Activated T-helper 17 cell treated with anti-CD3 and anti-CD28 coated beads, Interleukin-2, amount 50 U/mL, for 72 hours (primary cell): ENCODE measurements around the gene PLB1. TPM values are rescaled to one million over a fixed set of nuclear protein-coding genes. Genes with fewer than 3 reads are reported as not detected.

ENCODE experiments used
- ATAC-seq: fragments of 150-1000 bp; cut with Tn5 transposase; replicated peaks from 2 replicates; pipeline ENCODE4 v1.10.0; 2021; ENCODE audit warnings: mild to moderate bottlenecking, moderate library complexity
- H3K27ac Mint-ChIP-seq: one replicate; pipeline ENCODE4 v1.8.0; 2022; ENCODE audit warnings: mixed read lengths
- H3K27me3 Mint-ChIP-seq: one replicate; pipeline ENCODE4 v1.8.0; 2022; ENCODE audit warnings: mixed read lengths
- H3K36me3 Mint-ChIP-seq: one replicate; pipeline ENCODE4 v1.8.0; 2022; ENCODE audit warnings: low read depth, mild to moderate bottlenecking, mixed read lengths
- H3K4me1 Mint-ChIP-seq: one replicate; pipeline ENCODE4 v1.8.0; 2022; ENCODE audit warnings: mixed read lengths
- H3K4me3 Mint-ChIP-seq: one replicate; pipeline ENCODE4 v1.8.0; 2022; ENCODE audit warnings: mild to moderate bottlenecking, mixed read lengths
- H3K9me3 Mint-ChIP-seq: one replicate; pipeline ENCODE4 v1.8.0; 2022; ENCODE audit warnings: mixed read lengths
- total RNA-seq, 2 donors: library from RNA; stranded (reverse); gene quantifications; one replicate each; pipeline ENCODE4 v1.2.3, GENCODE V29; 2022

Gene PLB1
- total RNA-seq, 2 donors from 2014 or later, result 0.61 to 0.90 TPM

GRCh38 chr2:28505361-28505760 is 9.5 kb downstream of the PLB1 start:
- Mint-ChIP-seq H3K4me1 (peaks cover 12% of the 10 kb centered on the region), H3K27me3 (no peaks in the 10 kb centered on the region), H3K27ac (no peak overlapping the region), H3K4me3 (no peak overlapping the region), H3K9me3 (no peaks in the 10 kb centered on the region), H3K36me3 (no peaks in the 10 kb centered on the region)
- no peak for ATAC-seq

- Mint-ChIP-seq H3K9me3 (no peaks in the 10 kb centered on the region), H3K27me3 (no peaks in the 10 kb centered on the region), H3K4me1 (peaks cover 12% of the 10 kb centered on the region), H3K4me3 (peak overlapping the region; percentile 55), H3K36me3 (no peaks in the 10 kb centered on the region), H3K27ac (peak overlapping the region; percentile 52)
- peak; percentile 60 for ATAC-seq
These were observed 10.5 kb downstream of the PLB1 start for GRCh38 chr2:28506112-28506910.

GRCh38 chr2:28507796-28508764 is 12.2 kb downstream of the PLB1 start:
- Mint-ChIP-seq H3K27ac (peak overlapping the region; percentile 14), H3K4me1 (peaks cover 12% of the 10 kb centered on the region), H3K36me3 (no peaks in the 10 kb centered on the region), H3K9me3 (peaks cover 10% of the 10 kb centered on the region), H3K27me3 (no peaks in the 10 kb centered on the region), H3K4me3 (peak overlapping the region; percentile 11)
- peak; percentile 97 for ATAC-seq

- Mint-ChIP-seq H3K4me1 (peaks cover 12% of the 10 kb centered on the region), H3K4me3 (no peak overlapping the region), H3K27ac (no peak overlapping the region), H3K9me3 (peaks cover 14% of the 10 kb centered on the region), H3K36me3 (no peaks in the 10 kb centered on the region), H3K27me3 (no peaks in the 10 kb centered on the region)
- ATAC-seq, result no peak
These were observed 13.5 kb downstream of the PLB1 start for GRCh38 chr2:28509361-28509760.

DNA sequence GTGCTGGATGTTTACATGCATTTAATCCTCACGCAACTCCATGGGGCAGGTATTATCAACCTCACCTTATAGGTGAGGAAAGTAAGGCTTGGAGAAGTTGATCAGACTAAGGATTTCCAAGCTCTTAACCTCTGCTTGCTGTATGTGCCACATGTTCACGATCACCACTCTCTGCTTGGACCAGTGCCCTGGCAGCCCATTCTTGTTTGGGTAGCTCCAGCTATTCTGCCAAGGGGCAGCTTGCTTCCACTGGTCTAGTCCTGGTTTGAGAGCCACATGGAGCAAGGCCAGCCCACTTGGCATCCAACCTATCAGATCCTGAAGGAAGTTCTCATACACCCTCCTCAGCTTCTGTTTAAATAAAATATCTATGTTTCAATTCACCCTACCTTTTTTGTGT is 14.3 kb downstream of the PLB1 start:
- peaks cover 12% of the 10 kb centered on the region for H3K4me1 Mint-ChIP-seq

DNA sequence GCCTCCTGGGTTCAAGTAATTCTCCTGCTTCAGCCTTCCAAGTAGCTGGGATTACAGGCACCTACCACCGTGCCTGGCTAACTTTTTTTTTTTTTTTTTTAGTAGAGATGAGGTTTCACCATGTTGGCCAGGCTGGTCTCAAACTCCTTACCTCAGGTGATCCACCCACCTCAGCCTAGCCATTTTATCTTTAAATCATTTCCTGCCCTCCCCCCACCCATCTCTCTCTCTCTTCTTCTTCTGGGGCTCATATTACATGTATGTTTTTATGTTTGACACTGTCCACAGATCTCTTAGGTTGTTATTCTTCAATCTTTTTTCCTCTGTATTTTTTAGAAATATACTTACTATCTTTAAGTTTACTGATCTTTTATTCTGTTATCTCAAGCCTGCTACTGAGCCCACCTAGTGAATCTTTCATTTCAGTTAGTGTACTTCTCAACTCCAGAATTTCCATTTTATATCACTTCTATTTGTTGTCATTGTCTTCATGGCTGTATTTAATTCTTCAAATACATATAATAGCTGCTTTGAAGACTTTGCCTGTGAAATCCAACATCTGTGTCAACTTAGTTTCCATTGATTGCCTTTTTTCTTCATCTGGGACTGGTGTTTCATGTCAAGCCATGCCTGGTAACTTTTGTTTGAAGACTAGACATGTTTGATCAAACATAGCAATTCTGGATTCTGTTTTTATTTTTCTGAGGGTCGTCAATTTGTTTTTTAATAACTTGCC is 16.2 kb downstream of the PLB1 start:
- Mint-ChIP-seq H3K27me3 (peaks cover 9% of the 10 kb centered on the region), H3K27ac (no peak overlapping the region), H3K4me3 (no peak overlapping the region), H3K4me1 (peaks cover 4% of the 10 kb centered on the region), H3K36me3 (no peaks in the 10 kb centered on the region), H3K9me3 (peaks cover 14% of the 10 kb centered on the region)
- ATAC-seq, result no peak

More for the DNA sequence above, 14.3 kb downstream of the PLB1 start:
- H3K36me3 Mint-ChIP-seq, result no peaks in the 10 kb centered on the region
- H3K27me3 Mint-ChIP-seq, result peaks cover under 1% of the 10 kb centered on the region
- H3K27ac Mint-ChIP-seq, result no peak overlapping the region
- peaks cover 14% of the 10 kb centered on the region for H3K9me3 Mint-ChIP-seq
- ATAC-seq, result no peak
- H3K4me3 Mint-ChIP-seq, result no peak overlapping the region

GRCh38 chr2:28512607-28512965 is 16.7 kb downstream of the PLB1 start:
- H3K36me3 Mint-ChIP-seq, result no peaks in the 10 kb centered on the region
- ATAC-seq, result no peak
- no peak overlapping the region for H3K4me3 Mint-ChIP-seq
- peaks cover 4% of the 10 kb centered on the region for H3K4me1 Mint-ChIP-seq
- peaks cover 14% of the 10 kb centered on the region for H3K9me3 Mint-ChIP-seq
- no peak overlapping the region for H3K27ac Mint-ChIP-seq
- peaks cover 9% of the 10 kb centered on the region for H3K27me3 Mint-ChIP-seq

DNA sequence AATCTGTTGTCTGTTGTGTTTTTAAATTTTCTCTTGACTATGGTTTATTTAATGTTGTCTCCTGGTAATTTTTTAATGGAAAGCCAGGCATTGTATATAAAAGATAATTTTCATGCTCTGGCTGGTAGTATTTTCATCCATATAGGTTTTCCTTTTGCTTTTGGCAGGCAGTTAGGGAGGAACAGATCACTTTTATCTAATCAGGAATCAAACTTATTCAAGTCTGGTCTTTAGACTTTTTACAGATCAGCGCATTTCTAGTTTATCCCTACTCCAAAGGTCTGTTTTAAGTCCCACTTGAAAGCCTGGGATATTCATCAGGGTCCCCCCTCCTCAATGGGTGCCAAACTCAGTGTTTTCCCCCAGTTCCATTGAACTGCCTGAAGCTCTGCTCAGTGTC is 17.2 kb downstream of the PLB1 start:
- Mint-ChIP-seq H3K4me3 (no peak overlapping the region), H3K27ac (no peak overlapping the region), H3K27me3 (peaks cover 11% of the 10 kb centered on the region), H3K4me1 (peaks cover 4% of the 10 kb centered on the region), H3K9me3 (peaks cover 14% of the 10 kb centered on the region), H3K36me3 (no peaks in the 10 kb centered on the region)
- no peak for ATAC-seq

DNA sequence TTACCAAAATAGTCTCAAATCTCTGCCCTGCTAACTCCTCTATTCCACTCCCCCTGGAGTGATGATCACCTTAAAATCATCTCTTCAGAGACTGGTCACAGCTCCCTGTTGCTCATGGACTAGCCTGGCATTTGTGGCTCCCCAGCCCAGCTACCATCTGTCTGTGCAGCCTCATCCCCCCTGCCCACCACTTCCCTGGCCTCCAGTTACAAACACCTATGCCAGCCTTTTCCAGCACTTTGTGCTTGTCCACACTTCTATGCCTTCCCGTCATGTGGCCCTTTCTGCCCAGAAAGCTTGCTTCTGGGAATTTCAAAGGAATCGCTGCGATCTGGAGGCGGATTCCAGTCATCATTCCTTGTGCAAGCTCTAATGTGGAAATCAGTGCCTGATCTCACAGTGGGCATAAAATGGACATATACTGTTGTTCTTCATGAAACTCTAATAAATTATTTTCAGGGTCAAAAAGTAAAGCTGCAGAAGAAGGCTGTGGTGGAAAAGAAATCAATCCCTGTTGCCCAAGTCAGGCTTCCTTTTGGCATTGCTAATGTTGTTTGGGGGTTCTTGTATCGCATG is 19.4 kb downstream of the PLB1 start:
- no peak for ATAC-seq
- no peak overlapping the region for H3K4me3 Mint-ChIP-seq
- no peaks in the 10 kb centered on the region for H3K36me3 Mint-ChIP-seq
- no peaks in the 10 kb centered on the region for H3K4me1 Mint-ChIP-seq
- no peak overlapping the region for H3K27ac Mint-ChIP-seq
- peaks cover 22% of the 10 kb centered on the region for H3K27me3 Mint-ChIP-seq
- peaks cover 14% of the 10 kb centered on the region for H3K9me3 Mint-ChIP-seq

DNA sequence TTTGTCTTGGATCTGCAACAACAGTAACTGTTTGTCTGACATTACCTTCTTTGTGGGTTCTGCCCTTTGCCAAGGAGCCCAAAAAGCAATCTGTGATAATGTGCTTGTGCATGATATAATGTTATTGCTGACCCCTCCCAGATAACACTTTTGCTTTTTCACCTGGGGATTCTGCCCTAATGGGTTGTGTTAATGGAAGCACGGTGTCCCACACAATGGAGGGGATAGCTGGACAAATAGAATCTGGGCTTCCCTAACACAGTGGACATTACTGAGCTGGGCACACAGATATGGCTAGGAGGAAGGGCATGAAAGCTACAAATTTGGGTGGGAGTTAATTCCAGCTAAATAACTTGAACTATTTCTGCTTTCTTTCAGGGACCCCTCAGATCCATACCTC is 20.6 kb downstream of the PLB1 start:
- no peak overlapping the region for H3K27ac Mint-ChIP-seq
- H3K9me3 Mint-ChIP-seq, result peaks cover 14% of the 10 kb centered on the region
- no peak overlapping the region for H3K4me3 Mint-ChIP-seq
- ATAC-seq, result no peak
- no peaks in the 10 kb centered on the region for H3K4me1 Mint-ChIP-seq
- H3K27me3 Mint-ChIP-seq, result peaks cover 30% of the 10 kb centered on the region
- H3K36me3 Mint-ChIP-seq, result no peaks in the 10 kb centered on the region

- H3K36me3 Mint-ChIP-seq, result no peaks in the 10 kb centered on the region
These were observed 21.1 kb downstream of the PLB1 start for GRCh38 chr2:28516950-28517349.

DNA sequence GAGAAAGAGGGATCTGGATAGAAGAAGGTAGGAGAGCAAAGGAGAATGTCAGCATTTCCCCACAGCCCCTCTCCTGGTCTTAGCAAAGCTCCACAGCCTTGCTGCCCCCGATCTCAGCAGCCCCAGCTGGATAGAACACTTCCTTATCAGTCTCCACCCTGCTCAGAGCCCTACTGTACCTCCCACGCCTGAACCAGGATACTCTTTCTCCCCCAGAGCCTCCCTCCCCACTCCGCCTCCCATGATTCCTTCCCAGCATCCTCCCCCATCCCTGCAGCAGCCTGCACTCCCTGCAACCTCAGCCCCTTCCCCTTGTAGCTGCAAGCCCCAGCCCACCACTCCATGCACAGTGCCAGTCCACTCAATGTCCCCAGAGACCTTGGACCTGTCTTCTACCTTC is 25.8 kb downstream of the PLB1 start:
- no peaks in the 10 kb centered on the region for H3K36me3 Mint-ChIP-seq
- ATAC-seq, result no peak
- H3K27ac Mint-ChIP-seq, result no peak overlapping the region
- no peaks in the 10 kb centered on the region for H3K4me1 Mint-ChIP-seq
- no peaks in the 10 kb centered on the region for H3K9me3 Mint-ChIP-seq
- peaks cover 43% of the 10 kb centered on the region for H3K27me3 Mint-ChIP-seq
- H3K4me3 Mint-ChIP-seq, result no peak overlapping the region

More at GRCh38 chr2:28516950-28517349, 21.1 kb downstream of the PLB1 start:
- Mint-ChIP-seq H3K27ac (no peak overlapping the region), H3K27me3 (peaks cover 35% of the 10 kb centered on the region), H3K9me3 (peaks cover 13% of the 10 kb centered on the region), H3K4me3 (no peak overlapping the region), H3K4me1 (no peaks in the 10 kb centered on the region)
- ATAC-seq, result no peak

DNA sequence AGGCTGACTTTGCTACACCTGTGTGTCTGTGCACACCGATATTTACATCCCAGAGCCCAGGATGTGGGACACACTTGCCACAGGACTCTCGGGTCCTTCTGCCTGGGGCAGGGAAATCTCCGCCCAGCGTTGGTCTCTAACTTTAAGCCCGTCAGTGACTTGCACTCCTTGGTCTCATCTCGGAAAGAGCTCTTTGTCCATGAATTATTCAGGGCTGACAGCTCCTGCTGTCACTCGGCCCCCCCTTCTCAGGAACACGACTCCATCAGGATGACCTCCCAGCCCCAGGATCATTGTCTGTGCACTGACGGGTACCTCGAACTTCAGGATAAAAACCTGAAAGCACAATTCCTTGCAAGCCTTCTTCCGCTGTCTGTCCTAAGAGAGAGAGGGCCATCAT is 26.6 kb downstream of the PLB1 start:
- no peak for ATAC-seq
- H3K9me3 Mint-ChIP-seq, result no peaks in the 10 kb centered on the region
- peaks cover 42% of the 10 kb centered on the region for H3K27me3 Mint-ChIP-seq
- H3K4me3 Mint-ChIP-seq, result no peak overlapping the region
- no peak overlapping the region for H3K27ac Mint-ChIP-seq
- no peaks in the 10 kb centered on the region for H3K4me1 Mint-ChIP-seq
- H3K36me3 Mint-ChIP-seq, result no peaks in the 10 kb centered on the region

GRCh38 chr2:28523902-28524301 is 28.0 kb downstream of the PLB1 start:
- no peaks in the 10 kb centered on the region for H3K9me3 Mint-ChIP-seq
- H3K4me1 Mint-ChIP-seq, result no peaks in the 10 kb centered on the region
- no peak for ATAC-seq
- no peak overlapping the region for H3K4me3 Mint-ChIP-seq
- no peak overlapping the region for H3K27ac Mint-ChIP-seq
- H3K36me3 Mint-ChIP-seq, result no peaks in the 10 kb centered on the region
- peaks cover 36% of the 10 kb centered on the region for H3K27me3 Mint-ChIP-seq
